Measurements from ENCODE around the gene ANKMY2.
"Not testable (repeated sequence)": the region's sequence is repeated elsewhere in the genome, so short reads cannot be mapped to it uniquely, and the experiment has no call there.

Gene ANKMY2

DNA sequence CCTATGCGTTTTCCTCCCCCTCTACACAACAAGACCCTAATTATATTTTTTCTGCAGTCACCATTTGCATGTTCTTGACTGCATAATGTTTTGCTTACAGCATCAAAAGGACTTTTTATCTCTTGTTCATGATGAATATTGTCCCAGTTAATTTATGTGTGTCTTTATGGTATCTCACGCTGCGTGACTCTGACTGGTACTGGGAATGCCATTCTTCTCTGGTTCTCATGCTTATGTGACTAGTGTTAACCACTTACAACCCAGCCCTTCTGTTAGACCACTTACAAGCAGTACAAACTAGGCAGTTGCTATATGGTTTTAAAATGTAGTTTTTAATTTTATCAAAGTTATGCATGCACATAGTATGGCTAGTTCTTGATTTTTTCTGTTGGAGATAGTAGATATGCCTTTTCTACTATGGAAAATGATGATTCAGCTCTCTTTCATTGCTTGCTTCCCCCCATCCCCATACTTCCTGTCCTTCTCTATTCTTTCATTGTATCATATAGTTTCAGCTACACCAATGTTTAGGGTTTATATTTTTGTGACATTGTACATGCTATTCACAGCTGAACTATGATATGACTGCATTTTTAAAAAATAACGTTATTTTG is 25.3 kb upstream of the ANKMY2 start:
- H3K4me3 ChIP-seq (ENCODE audit: low read depth in 1 of 2, low read length in 2 of 2) = no peak overlapping the region
- no peaks in the 10 kb centered on the region for H3K9me3 ChIP-seq (ENCODE audit: low read length)
- H3K27ac ChIP-seq (ENCODE audit: low read depth, low read length) = no peak overlapping the region
- no peaks in the 10 kb centered on the region for H3K27me3 ChIP-seq (ENCODE audit: control insufficient read depth in 1 of 2, insufficient read depth in 2 of 2, low read length in 2 of 2)
- no peaks in the 10 kb centered on the region for H3K4me1 ChIP-seq (ENCODE audit: insufficient read depth, low read length)
- H3K9ac ChIP-seq (ENCODE audit: low read length) = no peak overlapping the region
- H3K36me3 ChIP-seq (ENCODE audit: insufficient read depth, low read length) = peaks cover 8% of the 10 kb centered on the region

DNA sequence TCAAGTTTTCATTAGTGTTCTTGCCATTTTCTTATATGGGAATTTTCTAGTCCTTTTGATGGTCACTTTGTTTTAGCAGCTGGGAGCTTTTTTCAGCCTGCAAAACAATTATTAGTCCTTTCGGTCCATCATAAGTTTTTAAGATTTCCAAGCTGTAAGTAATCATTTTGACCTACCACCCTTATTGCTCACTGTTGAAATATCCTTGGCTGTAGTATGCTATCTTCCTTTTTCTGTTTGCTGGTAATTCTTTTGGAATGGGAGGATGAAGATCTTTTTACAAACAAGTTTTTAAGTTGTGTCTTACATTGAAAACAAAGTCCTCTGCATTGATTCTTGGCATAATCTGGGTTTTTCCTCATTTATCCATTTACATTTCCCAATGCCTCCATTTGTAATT is 24.5 kb upstream of the ANKMY2 start:
- Histone ChIP-seq H3K4me3 (ENCODE audit: low read depth in 1 of 2, low read length in 2 of 2) (no peak overlapping the region), H3K27ac (ENCODE audit: low read depth, low read length) (no peak overlapping the region), H3K36me3 (ENCODE audit: insufficient read depth, low read length) (no peaks in the 10 kb centered on the region), H3K9me3 (ENCODE audit: low read length) (no peaks in the 10 kb centered on the region), H3K4me1 (ENCODE audit: insufficient read depth, low read length) (no peaks in the 10 kb centered on the region), H3K9ac (ENCODE audit: low read length) (no peak overlapping the region), H3K27me3 (ENCODE audit: control insufficient read depth in 1 of 2, insufficient read depth in 2 of 2, low read length in 2 of 2) (no peaks in the 10 kb centered on the region)

DNA sequence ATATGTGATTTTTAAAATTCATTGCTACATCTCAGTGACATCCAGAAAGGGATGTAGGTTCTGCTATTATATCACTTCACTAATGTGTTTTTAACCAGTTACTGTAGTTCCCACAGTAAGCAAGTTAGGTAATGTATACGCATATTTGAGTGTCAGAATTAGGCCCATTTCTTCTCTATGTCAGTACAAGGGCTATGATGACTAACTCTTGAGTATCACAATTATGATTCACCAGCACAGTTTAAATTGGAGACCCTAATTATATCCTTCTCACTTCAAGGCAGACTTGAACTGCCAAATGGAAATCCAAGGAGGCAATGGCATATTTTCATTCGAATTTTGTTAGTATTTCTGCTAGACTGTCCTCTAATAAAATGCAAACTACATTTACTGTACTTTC is 24.0 kb upstream of the ANKMY2 start:
- Histone ChIP-seq H3K9ac (ENCODE audit: low read length) (no peak overlapping the region), H3K4me3 (ENCODE audit: low read depth in 1 of 2, low read length in 2 of 2) (no peak overlapping the region), H3K9me3 (ENCODE audit: low read length) (no peaks in the 10 kb centered on the region), H3K27ac (ENCODE audit: low read depth, low read length) (no peak overlapping the region), H3K27me3 (ENCODE audit: control insufficient read depth in 1 of 2, insufficient read depth in 2 of 2, low read length in 2 of 2) (no peaks in the 10 kb centered on the region), H3K4me1 (ENCODE audit: insufficient read depth, low read length) (no peaks in the 10 kb centered on the region), H3K36me3 (ENCODE audit: insufficient read depth, low read length) (no peaks in the 10 kb centered on the region)

DNA sequence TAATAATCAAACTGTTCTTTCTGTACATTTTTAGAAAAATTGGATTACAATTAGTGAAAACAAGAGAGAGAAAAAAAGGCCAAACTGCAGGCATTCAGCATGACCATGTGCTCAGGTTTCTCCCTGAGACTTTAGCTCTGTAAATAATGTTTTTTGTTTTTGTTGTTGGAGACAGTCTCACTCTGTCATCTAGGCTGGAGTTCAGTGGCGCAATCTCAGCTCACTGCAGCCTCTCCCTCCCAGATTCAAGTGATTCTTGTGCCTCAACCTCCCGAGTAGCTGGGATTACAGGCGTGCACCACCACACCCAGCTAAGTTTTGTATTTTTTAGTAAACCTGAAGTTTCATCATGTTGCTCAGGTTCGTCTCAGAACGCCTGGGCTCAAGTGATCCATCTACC is 23.4 kb upstream of the ANKMY2 start:
- Histone ChIP-seq H3K27me3 (ENCODE audit: control insufficient read depth in 1 of 2, insufficient read depth in 2 of 2, low read length in 2 of 2) (no peaks in the 10 kb centered on the region), H3K4me1 (ENCODE audit: insufficient read depth, low read length) (no peaks in the 10 kb centered on the region), H3K9me3 (ENCODE audit: low read length) (no peaks in the 10 kb centered on the region), H3K4me3 (ENCODE audit: low read depth in 1 of 2, low read length in 2 of 2) (no peak overlapping the region), H3K9ac (ENCODE audit: low read length) (no peak overlapping the region), H3K36me3 (ENCODE audit: insufficient read depth, low read length) (no peaks in the 10 kb centered on the region), H3K27ac (ENCODE audit: low read depth, low read length) (no peak overlapping the region)

DNA sequence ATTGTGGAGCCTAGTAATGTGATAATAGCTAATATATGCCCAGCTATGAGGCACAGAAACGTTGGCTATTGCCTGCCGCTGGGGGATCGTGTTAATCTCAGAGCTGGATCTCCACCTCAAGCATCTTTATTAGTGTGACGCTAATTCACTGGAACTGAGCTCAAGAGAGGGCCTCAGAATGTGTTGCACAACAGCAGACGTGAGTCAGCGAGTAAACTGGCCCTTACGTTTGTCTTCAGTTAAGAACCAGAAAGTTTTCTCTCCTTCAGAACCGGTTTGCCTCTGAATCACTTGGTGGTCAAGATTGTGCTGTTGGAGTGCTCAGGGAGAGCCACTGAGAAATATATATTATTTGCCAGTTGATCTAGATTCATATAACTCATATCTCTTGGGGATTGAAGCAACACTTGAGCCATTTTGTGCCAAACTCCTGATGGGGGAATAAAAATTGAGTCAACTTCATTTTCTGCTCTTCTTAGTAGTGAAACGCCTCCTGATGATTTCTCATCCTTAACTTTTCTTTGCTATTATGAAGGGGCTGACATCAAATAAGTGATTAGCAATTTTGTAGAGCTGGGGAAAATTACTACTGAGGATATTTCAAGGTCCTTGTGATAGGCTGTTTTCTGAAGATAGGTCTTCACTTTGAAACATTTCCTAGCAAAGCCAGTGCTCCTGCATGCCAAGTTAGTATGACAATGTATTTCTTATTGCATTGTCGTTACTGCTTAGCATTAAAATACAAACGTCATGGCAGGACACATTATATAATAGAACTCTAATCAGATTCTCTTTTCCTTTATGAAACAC is 22.7 kb upstream of the ANKMY2 start:
- Histone ChIP-seq H3K36me3 (ENCODE audit: insufficient read depth, low read length) (no peaks in the 10 kb centered on the region), H3K4me3 (ENCODE audit: low read depth in 1 of 2, low read length in 2 of 2) (no peak overlapping the region), H3K9ac (ENCODE audit: low read length) (no peak overlapping the region), H3K4me1 (ENCODE audit: insufficient read depth, low read length) (no peaks in the 10 kb centered on the region), H3K27ac (ENCODE audit: low read depth, low read length) (no peak overlapping the region), H3K27me3 (ENCODE audit: control insufficient read depth in 1 of 2, insufficient read depth in 2 of 2, low read length in 2 of 2) (no peaks in the 10 kb centered on the region), H3K9me3 (ENCODE audit: low read length) (no peaks in the 10 kb centered on the region)

DNA sequence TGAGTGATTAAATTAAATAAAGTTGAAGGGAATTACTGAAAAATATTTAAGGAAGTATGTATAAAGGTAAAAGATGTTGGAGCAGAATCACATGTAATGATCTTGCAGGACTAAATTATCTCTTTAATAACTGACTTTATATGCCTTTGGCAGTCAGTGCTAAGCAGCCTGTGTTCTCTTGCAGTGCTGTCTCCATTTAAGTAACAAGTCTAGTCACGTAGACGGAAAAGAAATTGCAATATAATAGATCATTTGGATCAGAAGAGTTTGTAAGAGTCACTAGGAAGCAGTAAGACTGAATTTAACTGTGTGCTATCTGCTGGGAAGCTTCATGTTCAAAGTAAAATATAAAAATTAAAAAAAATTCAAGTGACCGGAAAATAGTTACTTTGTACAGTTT is 21.8 kb upstream of the ANKMY2 start:
- H3K9me3 ChIP-seq (ENCODE audit: low read length) = no peaks in the 10 kb centered on the region
- H3K4me3 ChIP-seq (ENCODE audit: low read depth in 1 of 2, low read length in 2 of 2) = no peak overlapping the region
- H3K4me1 ChIP-seq (ENCODE audit: insufficient read depth, low read length) = no peaks in the 10 kb centered on the region
- no peaks in the 10 kb centered on the region for H3K36me3 ChIP-seq (ENCODE audit: insufficient read depth, low read length)
- H3K9ac ChIP-seq (ENCODE audit: low read length) = no peak overlapping the region
- no peak overlapping the region for H3K27ac ChIP-seq (ENCODE audit: low read depth, low read length)
- no peaks in the 10 kb centered on the region for H3K27me3 ChIP-seq (ENCODE audit: control insufficient read depth in 1 of 2, insufficient read depth in 2 of 2, low read length in 2 of 2)

DNA sequence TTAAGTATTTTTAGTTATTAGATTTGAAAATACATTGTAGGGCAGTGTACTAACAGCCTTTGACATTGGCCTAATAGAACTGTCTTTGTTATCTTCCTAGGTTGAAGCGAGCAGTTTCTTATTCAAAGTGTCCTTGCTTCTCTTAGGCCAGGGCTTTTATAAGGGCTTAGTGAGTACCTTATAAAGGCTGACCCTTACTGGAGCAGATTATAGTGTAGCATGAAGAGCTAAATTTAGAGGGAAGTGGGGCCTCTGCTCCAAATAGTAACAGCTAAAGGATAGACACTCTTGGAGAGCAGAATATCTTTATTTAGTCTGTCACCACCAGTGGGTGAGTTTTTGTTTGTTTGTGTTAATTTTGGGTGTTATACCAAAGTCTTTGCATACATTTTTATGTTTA is 16.4 kb upstream of the ANKMY2 start:
- Histone ChIP-seq H3K9me3 (ENCODE audit: low read length) (no peaks in the 10 kb centered on the region), H3K9ac (ENCODE audit: low read length) (no peak overlapping the region), H3K27me3 (ENCODE audit: control insufficient read depth in 1 of 2, insufficient read depth in 2 of 2, low read length in 2 of 2) (no peaks in the 10 kb centered on the region), H3K4me3 (ENCODE audit: low read depth in 1 of 2, low read length in 2 of 2) (no peak overlapping the region), H3K4me1 (ENCODE audit: insufficient read depth, low read length) (no peaks in the 10 kb centered on the region), H3K27ac (ENCODE audit: low read depth, low read length) (no peak overlapping the region), H3K36me3 (ENCODE audit: insufficient read depth, low read length) (no peaks in the 10 kb centered on the region)

DNA sequence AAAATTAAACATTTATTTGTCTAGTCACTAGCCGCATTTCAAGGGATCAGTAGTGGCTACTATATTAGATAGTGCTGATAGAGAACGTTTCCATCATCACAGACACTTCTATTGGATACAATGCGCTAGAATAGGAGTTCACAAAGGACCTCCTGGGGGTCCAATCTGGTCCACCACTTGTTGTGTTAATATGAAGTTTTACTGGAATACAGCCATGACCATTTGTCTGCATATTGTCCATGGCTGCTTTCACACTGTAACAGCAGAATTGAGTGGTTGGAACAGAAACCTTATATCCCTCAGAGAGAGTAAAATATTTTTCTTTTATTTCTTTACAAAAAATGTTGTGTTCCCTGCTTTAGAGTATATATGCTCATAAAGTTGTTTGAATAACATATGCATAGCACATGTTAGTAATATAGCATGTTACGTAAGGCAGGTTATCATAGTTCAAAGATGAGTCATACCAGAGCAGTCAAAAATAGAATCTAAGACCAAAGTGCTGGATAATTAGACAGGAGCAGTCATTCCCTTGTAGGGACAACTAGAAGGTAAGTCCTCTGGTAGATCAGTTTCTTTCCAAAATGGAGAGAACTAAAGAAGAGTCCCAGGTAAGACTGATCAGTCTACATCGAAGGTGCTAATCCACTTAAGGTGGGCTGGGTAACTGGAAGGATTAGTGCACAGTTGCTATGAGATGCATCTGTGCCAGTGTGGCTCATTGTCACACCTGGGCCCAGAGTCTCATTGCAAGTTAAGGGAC is 15.3 kb upstream of the ANKMY2 start:
- H3K4me1 ChIP-seq (ENCODE audit: insufficient read depth, low read length) = no peaks in the 10 kb centered on the region
- no peak overlapping the region for H3K27ac ChIP-seq (ENCODE audit: low read depth, low read length)

DNA sequence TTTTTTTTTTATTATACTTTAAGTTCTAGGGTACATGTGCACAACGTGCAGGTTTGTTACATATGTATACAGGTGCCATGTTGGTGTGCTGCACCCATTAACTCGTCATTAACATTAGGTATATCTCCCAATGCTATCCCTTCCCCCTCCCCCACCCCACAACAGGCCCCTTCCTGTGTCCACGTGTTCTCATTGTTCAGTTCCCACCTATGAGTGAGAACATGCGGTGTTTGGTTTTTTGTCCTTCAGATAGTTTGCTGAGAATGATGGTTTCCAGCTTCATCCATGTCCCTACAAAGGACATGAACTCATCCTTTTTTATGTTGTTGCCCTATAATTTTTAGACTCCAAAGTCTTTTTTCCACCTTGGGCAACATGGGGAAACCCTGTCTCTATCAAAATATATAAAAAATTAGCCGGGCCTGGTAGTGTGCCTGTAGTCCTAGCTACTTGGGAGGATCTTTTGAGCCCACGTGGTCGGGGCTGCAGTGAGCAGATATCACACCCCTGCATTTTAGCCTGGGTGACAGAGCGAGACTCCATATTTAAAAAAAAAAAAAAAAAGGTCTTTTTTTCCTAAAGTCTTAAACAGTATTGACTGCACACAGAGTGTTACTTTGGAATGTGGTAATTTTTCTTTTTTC is 14.4 kb upstream of the ANKMY2 start:
- not testable (repeated sequence) for H3K4me1 ChIP-seq (ENCODE audit: insufficient read depth, low read length)

More for the DNA sequence above, 15.3 kb upstream of the ANKMY2 start:
- H3K4me3 ChIP-seq (ENCODE audit: low read depth in 1 of 2, low read length in 2 of 2) = no peak overlapping the region
- H3K9ac ChIP-seq (ENCODE audit: low read length) = no peak overlapping the region
- H3K36me3 ChIP-seq (ENCODE audit: insufficient read depth, low read length) = no peaks in the 10 kb centered on the region
- H3K9me3 ChIP-seq (ENCODE audit: low read length) = no peaks in the 10 kb centered on the region
- no peaks in the 10 kb centered on the region for H3K27me3 ChIP-seq (ENCODE audit: control insufficient read depth in 1 of 2, insufficient read depth in 2 of 2, low read length in 2 of 2)

DNA sequence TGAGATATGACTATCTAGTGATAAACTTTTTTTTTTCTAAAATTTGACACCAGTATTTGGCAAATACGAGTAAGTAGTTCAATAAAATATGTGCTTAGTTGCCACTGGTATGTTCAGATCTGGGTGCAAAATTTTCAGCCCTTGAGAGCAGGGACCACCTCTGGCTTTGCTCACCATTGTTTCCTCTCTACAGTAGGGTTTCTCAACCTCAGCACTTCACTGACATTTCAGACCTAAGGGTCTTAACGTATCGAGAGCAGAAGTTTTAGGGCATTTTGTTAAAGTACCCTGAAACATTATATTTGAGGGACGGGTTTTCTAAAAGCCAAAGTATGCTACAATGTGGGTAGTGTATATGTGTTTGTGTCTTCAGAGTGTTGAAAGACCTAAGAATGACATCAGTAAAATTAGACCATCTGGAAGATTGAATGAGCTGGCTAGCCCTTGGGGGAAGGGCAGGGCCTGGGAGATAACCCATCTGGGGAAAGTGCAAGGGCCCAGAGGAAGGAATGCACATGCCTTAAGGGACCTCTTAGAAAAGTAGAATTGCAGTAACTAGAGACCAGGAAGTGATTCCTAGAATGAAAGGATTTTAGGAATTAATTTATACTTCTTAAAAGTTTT is 12.2 kb upstream of the ANKMY2 start:
- no peaks in the 10 kb centered on the region for H3K9me3 ChIP-seq (ENCODE audit: low read length)
- no peaks in the 10 kb centered on the region for H3K27me3 ChIP-seq (ENCODE audit: control insufficient read depth in 1 of 2, insufficient read depth in 2 of 2, low read length in 2 of 2)
- H3K27ac ChIP-seq (ENCODE audit: low read depth, low read length) = no peak overlapping the region
- no peak overlapping the region for H3K4me3 ChIP-seq (ENCODE audit: low read depth in 1 of 2, low read length in 2 of 2)
- H3K36me3 ChIP-seq (ENCODE audit: insufficient read depth, low read length) = no peaks in the 10 kb centered on the region
- H3K9ac ChIP-seq (ENCODE audit: low read length) = no peak overlapping the region
- no peaks in the 10 kb centered on the region for H3K4me1 ChIP-seq (ENCODE audit: insufficient read depth, low read length)

More for the DNA sequence above, 14.4 kb upstream of the ANKMY2 start:
- H3K27ac ChIP-seq (ENCODE audit: low read depth, low read length); H3K9me3 ChIP-seq (ENCODE audit: low read length); H3K27me3 ChIP-seq (ENCODE audit: control insufficient read depth in 1 of 2, insufficient read depth in 2 of 2, low read length in 2 of 2); H3K36me3 ChIP-seq (ENCODE audit: insufficient read depth, low read length); H3K4me3 ChIP-seq (ENCODE audit: low read depth in 1 of 2, low read length in 2 of 2); H3K9ac ChIP-seq (ENCODE audit: low read length): not testable (repeated sequence)

DNA sequence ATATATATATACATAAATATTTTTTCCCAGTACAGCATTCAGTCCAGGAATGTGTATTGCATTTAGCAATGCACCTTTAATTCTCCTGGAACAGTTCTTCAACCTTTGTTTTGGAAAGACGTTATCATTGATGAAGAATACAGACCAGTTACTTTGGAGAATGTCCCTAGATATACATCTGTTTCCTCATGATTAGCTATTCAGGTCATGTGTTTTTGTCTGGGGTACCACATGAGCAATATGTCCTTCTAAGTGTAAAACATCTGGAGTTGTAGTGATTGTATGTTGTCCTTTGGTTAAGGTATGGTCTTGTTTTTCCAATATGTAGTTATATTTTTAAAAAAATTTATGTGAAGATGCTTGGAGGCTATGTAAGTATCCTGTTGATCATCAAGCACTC is 10.6 kb upstream of the ANKMY2 start:
- no peaks in the 10 kb centered on the region for H3K27me3 ChIP-seq (ENCODE audit: control insufficient read depth in 1 of 2, insufficient read depth in 2 of 2, low read length in 2 of 2)
- H3K9me3 ChIP-seq (ENCODE audit: low read length) = no peaks in the 10 kb centered on the region
- H3K4me3 ChIP-seq (ENCODE audit: low read depth in 1 of 2, low read length in 2 of 2) = no peak overlapping the region
- H3K27ac ChIP-seq (ENCODE audit: low read depth, low read length) = no peak overlapping the region
- no peak overlapping the region for H3K9ac ChIP-seq (ENCODE audit: low read length)
- H3K4me1 ChIP-seq (ENCODE audit: insufficient read depth, low read length) = no peaks in the 10 kb centered on the region
- H3K36me3 ChIP-seq (ENCODE audit: insufficient read depth, low read length) = no peaks in the 10 kb centered on the region
